GM12872 (cell line): ENCODE data around the gene CNTNAP2.

Experiments
- TF ChIP-seq, protein P1 (sequence below): IDR thresholded peaks from 3 replicates; pipeline ENCODE4 v1.5.1; 2011; ENCODE audit warnings: low read depth, mild to moderate bottlenecking, low read length, moderate library complexity; ENCODE audit not compliant: insufficient read depth

Gene CNTNAP2

GRCh38 chr7:147777309-147777708 lies 1660.7 kb downstream of the CNTNAP2 start:
- TF ChIP-seq, protein P1, sequence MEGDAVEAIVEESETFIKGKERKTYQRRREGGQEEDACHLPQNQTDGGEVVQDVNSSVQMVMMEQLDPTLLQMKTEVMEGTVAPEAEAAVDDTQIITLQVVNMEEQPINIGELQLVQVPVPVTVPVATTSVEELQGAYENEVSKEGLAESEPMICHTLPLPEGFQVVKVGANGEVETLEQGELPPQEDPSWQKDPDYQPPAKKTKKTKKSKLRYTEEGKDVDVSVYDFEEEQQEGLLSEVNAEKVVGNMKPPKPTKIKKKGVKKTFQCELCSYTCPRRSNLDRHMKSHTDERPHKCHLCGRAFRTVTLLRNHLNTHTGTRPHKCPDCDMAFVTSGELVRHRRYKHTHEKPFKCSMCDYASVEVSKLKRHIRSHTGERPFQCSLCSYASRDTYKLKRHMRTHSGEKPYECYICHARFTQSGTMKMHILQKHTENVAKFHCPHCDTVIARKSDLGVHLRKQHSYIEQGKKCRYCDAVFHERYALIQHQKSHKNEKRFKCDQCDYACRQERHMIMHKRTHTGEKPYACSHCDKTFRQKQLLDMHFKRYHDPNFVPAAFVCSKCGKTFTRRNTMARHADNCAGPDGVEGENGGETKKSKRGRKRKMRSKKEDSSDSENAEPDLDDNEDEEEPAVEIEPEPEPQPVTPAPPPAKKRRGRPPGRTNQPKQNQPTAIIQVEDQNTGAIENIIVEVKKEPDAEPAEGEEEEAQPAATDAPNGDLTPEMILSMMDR = no peak

DNA sequence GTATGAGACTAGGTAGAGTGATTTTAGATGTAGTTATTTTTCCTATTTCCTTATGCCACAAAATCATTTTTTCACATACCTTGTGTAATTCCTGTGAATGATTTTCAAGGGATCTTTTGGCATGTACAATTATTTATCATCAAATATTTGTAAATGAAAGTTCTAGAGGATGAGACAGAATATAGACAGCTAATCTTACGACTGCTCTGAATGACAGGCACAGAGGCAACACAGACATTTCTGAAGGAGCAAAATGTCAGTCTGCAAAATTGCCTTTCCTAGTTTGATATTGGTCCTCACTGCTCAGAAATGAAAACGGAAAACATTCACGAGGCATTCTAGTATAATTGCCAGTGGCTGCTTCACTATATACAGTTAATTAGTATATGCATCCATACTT lies 1663.3 kb downstream of the CNTNAP2 start:
- TF ChIP-seq, protein P1 = no peak

DNA sequence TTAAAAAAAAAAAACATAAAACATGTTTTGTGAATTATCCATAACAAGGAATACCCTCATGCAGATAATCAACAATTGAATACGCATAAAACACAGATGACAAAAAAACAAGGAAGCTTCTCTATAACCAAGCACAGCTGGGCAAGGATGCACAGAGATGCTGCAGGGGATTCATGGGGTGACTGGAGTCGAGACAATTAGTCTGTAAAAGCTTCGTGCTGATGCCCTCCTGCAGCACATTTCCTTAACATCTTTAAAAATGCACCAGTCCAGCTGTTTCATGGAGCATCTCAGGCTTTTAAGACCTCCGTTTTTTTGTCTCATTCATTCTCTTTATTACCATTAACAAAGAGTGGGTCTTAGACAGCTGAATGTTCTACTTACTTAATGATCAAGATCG lies 1680.0 kb downstream of the CNTNAP2 start:
- TF ChIP-seq, protein P1 = no peak

DNA sequence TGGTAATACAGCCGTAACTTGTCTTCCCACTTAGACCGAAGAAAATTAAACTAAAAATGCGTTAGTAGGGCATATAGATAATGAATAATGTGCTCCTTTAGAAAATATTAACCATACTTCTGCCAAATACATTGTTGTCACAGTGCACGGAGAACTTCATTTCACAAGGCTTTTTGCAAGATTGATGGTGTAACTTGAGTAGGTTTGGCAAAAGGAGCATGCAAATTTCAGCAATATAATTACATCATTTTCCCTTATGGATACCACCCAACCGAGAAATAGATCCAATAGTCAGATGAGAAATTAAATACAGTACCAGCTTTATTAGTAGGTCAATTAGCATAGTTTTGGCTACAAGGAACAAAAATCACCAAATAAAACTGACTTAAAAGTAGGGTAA lies 1681.4 kb downstream of the CNTNAP2 start:
- TF ChIP-seq, protein P1 = no peak

DNA sequence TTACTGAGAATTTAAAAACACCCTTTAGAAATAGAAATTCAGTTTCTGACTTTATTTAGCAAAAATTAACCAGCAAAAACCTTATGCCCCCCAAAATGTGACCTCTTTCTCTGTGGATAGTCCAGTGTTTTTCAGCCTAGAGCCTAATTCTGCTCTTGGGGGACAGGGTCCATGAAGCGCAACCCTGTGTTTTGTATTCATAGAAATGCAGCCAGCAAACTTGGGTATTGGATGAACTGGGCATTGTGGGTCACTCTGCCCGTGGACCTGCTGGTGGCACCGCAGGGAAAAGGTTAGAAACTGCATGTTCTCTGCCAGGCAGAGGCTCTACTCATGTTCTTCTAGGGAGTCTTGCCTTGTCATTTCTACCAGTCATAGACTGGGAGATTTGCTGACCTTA lies 1686.5 kb downstream of the CNTNAP2 start:
- TF ChIP-seq, protein P1 = no peak

DNA sequence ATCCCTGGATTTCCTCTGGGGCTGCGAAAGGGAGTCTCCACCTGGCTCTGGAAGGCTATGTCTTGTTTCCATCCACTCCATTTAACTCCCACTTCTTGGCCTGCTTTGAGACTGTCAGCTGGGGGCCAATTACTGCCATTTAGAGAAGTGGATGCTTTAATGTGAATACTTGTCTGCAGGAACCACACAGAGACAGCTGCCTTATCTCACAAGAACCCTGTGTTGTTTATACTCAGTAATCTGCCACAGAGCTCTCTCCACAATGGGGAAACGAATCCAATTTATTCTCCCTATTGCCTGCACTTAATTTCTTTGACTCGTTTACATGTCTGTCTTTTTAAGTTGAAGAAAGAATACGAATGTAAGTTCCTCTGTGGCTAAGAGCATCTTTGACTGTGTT lies 1687.0 kb downstream of the CNTNAP2 start:
- TF ChIP-seq, protein P1 = no peak

DNA sequence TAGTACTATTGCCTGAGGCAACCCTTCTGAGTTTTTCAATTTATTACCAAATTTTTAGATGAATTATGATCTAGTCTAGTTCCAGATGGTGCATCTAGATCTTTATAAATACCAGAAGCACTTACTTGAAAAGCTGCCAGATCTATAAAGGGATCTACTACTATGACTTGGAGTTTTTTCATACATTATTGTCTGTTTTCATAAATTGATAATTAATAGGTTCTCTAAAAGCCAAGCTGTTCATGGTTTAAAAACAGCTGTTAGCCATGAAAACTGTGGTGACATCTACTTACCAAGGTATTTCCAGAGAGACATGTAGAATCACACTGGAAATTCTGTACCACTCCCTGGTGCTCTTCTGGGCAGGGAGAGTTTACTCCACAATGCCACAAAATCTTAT lies 1687.4 kb downstream of the CNTNAP2 start:
- TF ChIP-seq, protein P1 = no peak
